Mesodermal cell (in vitro differentiated cells): ENCODE data around the gene PDZRN3.

Experiments used
- H3K27ac ChIP-seq: 2 replicates; pipeline ENCODE4 v1.7.0; 2013; ENCODE audit warnings: mild to moderate bottlenecking, low read depth, low read length, moderate library complexity; ENCODE audit not compliant: severe bottlenecking
- H3K36me3 ChIP-seq: 2 replicates; pipeline ENCODE4 v1.7.1; 2013; ENCODE audit warnings: mild to moderate bottlenecking, low read length, moderate library complexity; ENCODE audit not compliant: control insufficient read depth, insufficient read depth
- H3K4me1 ChIP-seq: one replicate; pipeline ENCODE4 v1.7.1; 2013; ENCODE audit warnings: mild to moderate bottlenecking, low read length; ENCODE audit not compliant: insufficient read depth, control insufficient read depth, poor library complexity, severe bottlenecking
- H3K4me3 ChIP-seq: 2 replicates; pipeline ENCODE4 v1.7.0; 2013; ENCODE audit warnings: low read length, control low read depth, mild to moderate bottlenecking; ENCODE audit not compliant: insufficient read depth, poor library complexity, severe bottlenecking; ENCODE audit errors: extremely low read depth
- H3K9me3 ChIP-seq: 2 replicates; pipeline ENCODE4 v1.7.1; 2013; ENCODE audit warnings: mild to moderate bottlenecking, low read length, moderate library complexity; ENCODE audit not compliant: control insufficient read depth
- WGBS, 2 experiments: methylation state at CpG; one replicate each; pipeline ENCODE4 v1.1.5; 2013; ENCODE audit warnings: missing lambda C conversion rate in 2 of 2; ENCODE audit not compliant: insufficient coverage in 2 of 2; 5-methylcytosine and 5-hydroxymethylcytosine counted together

PDZRN3 gene

DNA sequence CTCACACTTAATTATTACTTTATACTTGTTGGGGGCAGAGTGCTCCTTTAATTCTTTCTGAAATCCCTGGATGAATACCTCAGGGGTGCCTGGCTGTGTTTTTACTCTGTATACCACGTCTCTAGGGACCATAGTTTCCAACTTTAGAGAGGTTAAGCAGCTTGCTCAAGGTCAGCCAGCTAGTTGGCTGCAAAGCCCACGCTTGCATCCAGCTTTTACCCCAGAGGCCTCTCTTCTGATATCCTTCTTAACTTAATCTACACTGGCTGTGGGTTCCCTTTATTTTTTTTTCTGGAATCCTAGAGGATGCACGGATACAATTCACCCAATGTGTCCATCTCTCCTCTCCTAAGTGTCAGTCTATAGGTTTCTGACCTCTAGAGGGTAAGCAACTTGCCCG lies 1.4 kb downstream of the PDZRN3 start:
- 56 to 60% methylated on average over 4 of the region's 4 CpGs for WGBS, 2 experiments
- peak overlapping the region; percentile 36 for H3K27ac ChIP-seq
- H3K36me3 ChIP-seq = no peaks in the 10 kb centered on the region
- H3K4me3 ChIP-seq = peak overlapping the region; percentile 58
- H3K4me1 ChIP-seq = peaks cover 31% of the 10 kb centered on the region
- H3K9me3 ChIP-seq = no peaks in the 10 kb centered on the region

DNA sequence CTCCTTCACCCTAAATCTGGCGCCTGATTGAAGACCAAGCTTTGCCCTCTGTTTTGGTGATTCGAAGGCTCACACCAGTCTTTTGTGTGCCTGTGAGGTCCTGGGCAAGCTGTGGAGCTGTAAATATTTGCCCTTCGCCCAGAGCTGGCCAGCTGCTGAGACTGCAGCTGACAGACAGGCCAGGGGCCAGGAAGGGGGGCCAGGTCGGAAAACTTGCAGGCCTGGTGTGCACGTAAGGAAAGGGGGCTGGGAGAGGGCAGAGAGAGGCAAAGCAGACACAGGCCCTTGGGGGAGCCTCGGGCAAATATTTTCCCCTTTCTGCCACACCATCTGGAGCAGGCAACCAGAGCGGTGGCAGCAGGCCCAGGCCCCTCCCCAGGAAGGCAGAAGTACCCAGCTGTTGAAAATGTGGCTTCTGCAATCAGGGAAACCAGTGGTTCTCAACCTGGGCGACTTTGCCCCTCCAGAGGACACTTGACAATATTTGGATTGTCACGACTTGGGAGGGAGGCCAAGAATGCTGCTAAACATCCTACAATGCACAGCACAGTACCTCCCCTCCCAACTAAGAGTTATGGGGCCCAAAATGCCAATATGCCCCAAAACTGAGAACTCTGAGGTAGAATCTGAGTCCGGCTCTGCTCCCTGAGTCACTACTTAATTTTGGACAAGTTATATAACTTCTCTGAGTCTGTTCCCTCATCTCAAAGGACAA lies 2.5 kb downstream of the PDZRN3 start:
- no peaks in the 10 kb centered on the region for H3K36me3 ChIP-seq
- H3K4me3 ChIP-seq = peak overlapping the region; percentile 58
- 22 to 49% methylated on average over 1 to 6 of the region's 10 CpGs for WGBS, 2 experiments
- H3K4me1 ChIP-seq = peaks cover 31% of the 10 kb centered on the region
- peak overlapping the region; percentile 45 for H3K27ac ChIP-seq
- H3K9me3 ChIP-seq = no peaks in the 10 kb centered on the region

DNA sequence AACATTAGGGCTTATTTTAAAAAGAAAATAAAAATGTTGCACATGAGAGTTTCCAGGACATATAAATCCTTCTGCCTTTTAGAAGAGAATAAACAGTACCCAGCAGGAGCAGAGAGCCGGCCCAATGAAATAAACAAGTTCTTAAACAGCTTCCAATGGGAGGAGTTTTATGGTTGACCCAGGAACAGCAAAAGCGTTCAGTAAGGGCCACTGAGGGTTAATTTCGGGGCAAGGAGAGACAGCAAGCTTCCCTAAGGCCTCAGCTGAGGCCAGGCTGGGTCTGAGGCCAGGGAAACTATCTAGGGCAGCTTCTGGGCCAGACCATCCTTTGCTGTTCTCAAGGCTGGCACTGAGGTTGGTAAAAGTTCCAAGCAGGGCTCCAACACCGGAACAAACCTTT lies 3.4 kb downstream of the PDZRN3 start:
- Histone ChIP-seq H3K36me3 (no peaks in the 10 kb centered on the region), H3K4me1 (peaks cover 31% of the 10 kb centered on the region), H3K27ac (no peak overlapping the region), H3K4me3 (peak overlapping the region; percentile 58), H3K9me3 (no peaks in the 10 kb centered on the region)
- WGBS, 2 experiments = 73 to 76% methylated on average over 2 to 4 of the region's 4 CpGs

DNA sequence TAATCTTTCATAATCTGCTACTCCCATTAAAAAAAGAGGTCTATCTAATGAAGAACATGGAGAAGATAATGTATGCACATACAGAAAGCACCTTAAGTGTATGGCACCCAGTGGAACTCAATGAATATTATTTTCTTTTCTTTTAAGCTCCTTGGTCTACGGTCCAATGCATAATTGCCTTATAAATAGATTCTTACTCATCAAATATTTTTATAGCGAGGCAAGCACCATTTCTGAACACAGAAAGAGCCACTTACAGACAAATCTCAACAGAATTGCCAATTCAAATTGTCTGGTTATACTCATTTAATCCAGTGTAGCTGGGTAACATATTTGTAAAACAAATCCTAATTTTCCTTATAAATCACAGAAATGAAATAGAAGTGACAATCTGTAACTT lies 6.3 kb downstream of the PDZRN3 start:
- H3K4me3 ChIP-seq = no peak overlapping the region
- H3K9me3 ChIP-seq = no peaks in the 10 kb centered on the region
- WGBS, 2 experiments = 100% methylated on average over 1 to 2 of the region's 2 CpGs
- H3K4me1 ChIP-seq = peaks cover 22% of the 10 kb centered on the region
- no peak overlapping the region for H3K27ac ChIP-seq
- no peaks in the 10 kb centered on the region for H3K36me3 ChIP-seq

DNA sequence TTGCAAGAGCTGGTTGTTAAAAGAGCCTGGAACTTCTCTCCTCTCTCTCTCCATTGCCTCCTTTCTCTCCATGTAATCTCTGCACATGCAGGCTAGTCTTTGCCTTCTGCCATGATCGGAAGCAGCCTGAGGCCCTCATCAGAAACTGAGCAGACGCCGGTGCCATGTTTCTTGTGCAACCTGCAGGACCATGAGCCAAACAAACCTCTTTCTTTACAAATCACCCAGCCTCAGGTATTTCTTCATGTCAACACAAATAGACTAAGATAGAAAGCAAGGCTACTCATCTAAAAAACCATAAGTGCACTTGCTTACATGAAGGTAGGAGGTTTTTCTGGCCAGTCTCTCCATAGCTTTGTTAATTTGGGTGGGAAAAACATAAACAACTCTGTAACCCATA lies 8.7 kb downstream of the PDZRN3 start:
- no peak overlapping the region for H3K4me3 ChIP-seq
- no peaks in the 10 kb centered on the region for H3K36me3 ChIP-seq
- H3K9me3 ChIP-seq = no peaks in the 10 kb centered on the region
- WGBS, 2 experiments = 86 to 94% methylated on average over 3 of the region's 3 CpGs
- no peak overlapping the region for H3K27ac ChIP-seq
- H3K4me1 ChIP-seq = peaks cover 7% of the 10 kb centered on the region

- Histone ChIP-seq H3K27ac (no peak overlapping the region), H3K4me3 (no peak overlapping the region), H3K36me3 (no peaks in the 10 kb centered on the region), H3K9me3 (no peaks in the 10 kb centered on the region), H3K4me1 (peaks cover 14% of the 10 kb centered on the region)
- 100% methylated on average over 1 of the region's 2 CpGs for WGBS, 2 experiments
Measured at GRCh38 chr3:73614419-73614818, 10.3 kb downstream of the PDZRN3 start.

GRCh38 chr3:73611176-73611575 lies 13.6 kb downstream of the PDZRN3 start:
- Histone ChIP-seq H3K9me3 (no peaks in the 10 kb centered on the region), H3K27ac (peak overlapping the region; percentile 63), H3K4me3 (no peak overlapping the region), H3K4me1 (peaks cover 29% of the 10 kb centered on the region), H3K36me3 (no peaks in the 10 kb centered on the region)

- no peaks in the 10 kb centered on the region for H3K9me3 ChIP-seq
- H3K4me1 ChIP-seq = peaks cover 29% of the 10 kb centered on the region
- no peaks in the 10 kb centered on the region for H3K36me3 ChIP-seq
- WGBS, 2 experiments = no CpG with 5 or more reads among the region's 1 CpG
- H3K27ac ChIP-seq = no peak overlapping the region
- H3K4me3 ChIP-seq = no peak overlapping the region
Measured at GRCh38 chr3:73610493-73610892, 14.2 kb downstream of the PDZRN3 start.

DNA sequence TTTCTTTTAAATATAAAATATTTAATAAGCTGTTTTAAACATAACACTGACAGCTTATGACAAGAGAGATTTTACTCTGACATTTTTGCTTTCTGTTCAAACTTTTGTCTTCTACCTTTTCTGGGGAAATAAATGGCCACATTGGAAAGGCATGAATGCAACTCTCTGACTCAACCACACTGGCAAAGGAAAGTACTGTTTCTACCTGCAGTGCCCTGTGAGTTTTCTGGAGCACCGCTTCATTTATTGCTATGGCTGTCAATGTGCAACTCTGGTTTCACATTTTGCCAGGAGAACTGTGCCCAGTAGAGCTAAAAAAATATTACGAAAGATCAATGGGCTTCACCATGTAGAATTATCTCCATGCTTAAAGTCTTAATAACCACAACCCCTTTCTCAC lies 15.1 kb downstream of the PDZRN3 start:
- no peaks in the 10 kb centered on the region for H3K9me3 ChIP-seq
- 92 to 100% methylated on average over 1 to 2 of the region's 2 CpGs for WGBS, 2 experiments
- no peak overlapping the region for H3K27ac ChIP-seq
- H3K36me3 ChIP-seq = no peaks in the 10 kb centered on the region
- no peak overlapping the region for H3K4me3 ChIP-seq
- peaks cover 29% of the 10 kb centered on the region for H3K4me1 ChIP-seq

DNA sequence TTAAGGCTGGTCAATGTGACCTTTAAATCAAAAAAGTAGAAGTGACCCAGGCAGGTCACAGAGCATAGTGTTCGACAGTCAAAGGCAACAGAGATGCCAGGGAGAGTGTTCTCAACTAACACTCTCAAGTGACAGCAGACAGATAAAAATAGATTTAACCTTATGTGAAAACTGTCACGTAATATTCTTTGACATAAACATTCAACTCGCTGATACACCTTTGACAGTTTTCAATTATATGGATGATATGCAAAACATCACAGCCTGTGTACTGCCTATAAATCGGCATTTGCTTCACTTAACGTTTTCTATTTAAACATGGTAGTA lies 15.5 kb downstream of the PDZRN3 start:
- 86% methylated on average over 2 of the region's 5 CpGs; no CpG with 5 or more reads in 1 of the 2 experiments for WGBS, 2 experiments
- H3K9me3 ChIP-seq = no peaks in the 10 kb centered on the region
- H3K4me3 ChIP-seq = no peak overlapping the region
- peak overlapping the region; percentile 16 for H3K27ac ChIP-seq
- H3K4me1 ChIP-seq = peaks cover 29% of the 10 kb centered on the region
- H3K36me3 ChIP-seq = no peaks in the 10 kb centered on the region

- H3K36me3 ChIP-seq = no peaks in the 10 kb centered on the region
- WGBS, 2 experiments = 90 to 97% methylated on average over 5 to 7 of the region's 12 CpGs
- no peak overlapping the region for H3K4me3 ChIP-seq
- H3K27ac ChIP-seq = peak overlapping the region; percentile 16
- peaks cover 29% of the 10 kb centered on the region for H3K4me1 ChIP-seq
- H3K9me3 ChIP-seq = no peaks in the 10 kb centered on the region
Measured at GRCh38 chr3:73608456-73609314, 16.1 kb downstream of the PDZRN3 start.
